ENCODE results near the gene PTF1A. TPM values are rescaled to one million over a fixed set of nuclear protein-coding genes. Genes with fewer than 3 reads are reported as not detected.

The PTF1A gene
- total RNA-seq, 1 donor from 2014 or later: not detected

DNA sequence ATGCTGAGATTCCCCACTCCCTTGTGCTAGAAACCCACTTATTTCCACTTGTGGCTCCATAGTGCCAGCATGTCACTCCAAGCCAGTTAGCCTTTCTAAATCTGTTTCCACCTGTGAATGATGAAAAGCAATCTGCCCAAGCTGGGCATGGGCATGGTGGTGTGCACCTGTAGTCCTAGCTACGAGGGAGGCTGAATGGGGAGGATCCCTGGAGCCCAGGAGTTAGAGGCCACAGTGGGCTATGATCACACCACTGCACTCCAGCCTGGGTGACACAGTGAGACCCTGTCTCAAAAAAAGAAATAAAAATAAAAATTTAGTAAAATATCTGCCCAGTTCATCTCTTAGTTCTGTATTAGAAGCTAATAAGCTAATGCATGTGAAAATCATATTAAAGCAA lies 5.0 kb upstream of the PTF1A start:
- DNase-seq (ENCODE audit: low read depth): no peak

DNA sequence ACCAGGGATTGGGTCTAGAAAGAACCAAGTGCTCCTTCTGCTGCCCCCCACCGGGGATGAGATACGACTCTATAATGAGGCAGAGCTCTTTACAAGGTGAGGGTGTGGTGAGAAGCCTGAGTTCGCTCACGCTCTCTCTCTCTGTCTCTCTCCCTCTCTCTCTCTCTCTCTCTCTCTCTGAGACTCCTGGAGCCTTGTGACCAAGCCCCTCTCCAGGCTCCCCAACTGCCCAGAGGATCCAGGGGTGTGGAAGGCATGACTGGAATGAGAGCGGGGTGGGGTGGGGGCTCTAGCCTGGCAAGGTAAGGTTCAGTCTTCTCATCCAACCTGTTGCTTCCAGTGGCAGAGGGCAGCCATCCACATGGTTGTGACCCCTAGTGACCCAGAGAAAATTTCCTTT lies 3.1 kb upstream of the PTF1A start:
- DNase-seq (ENCODE audit: low read depth): no peak

DNA sequence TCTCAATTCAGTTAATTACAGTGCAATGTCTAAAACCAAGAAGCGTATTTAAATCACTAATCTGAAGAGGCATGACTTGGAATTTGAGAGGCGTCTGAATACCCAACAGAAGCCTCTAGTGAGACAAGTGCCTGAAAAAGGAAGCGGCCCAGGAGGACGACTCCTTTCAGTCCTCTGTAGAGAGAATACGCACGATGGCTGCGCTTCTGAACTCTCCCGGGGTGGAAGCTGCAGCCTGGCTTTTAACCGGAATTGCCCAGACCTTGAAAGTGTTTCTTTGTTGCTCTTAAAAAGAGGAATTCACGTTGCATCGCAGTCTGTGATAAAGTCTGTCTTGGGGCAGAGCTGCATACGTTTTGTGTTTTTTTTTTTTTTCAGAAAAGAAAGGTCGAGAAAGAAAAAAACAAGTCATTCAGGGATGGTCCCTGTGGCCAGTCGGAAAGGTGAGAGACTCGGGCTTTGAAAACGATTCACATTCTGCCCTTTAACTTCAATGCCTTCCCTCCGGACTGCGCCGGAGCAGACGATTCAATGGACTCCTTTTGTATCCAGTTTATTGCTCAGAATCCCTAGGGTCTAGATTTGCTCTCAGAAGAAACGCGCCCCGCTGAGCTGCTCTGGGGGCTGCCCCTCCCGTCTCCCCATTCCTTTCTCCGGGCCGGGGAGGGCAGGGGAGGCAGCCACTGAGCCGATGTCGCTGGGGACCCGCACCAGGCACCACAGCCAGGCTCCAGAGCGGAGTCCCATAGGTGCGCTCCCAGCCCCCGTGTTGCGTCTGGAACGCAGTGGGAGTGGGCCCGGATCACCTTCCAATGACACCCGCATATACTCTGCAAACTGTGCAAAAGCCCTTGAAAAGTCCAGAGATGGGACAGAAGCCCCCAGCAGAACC lies 994 bp upstream of the PTF1A start:
- DNase-seq (ENCODE audit: low read depth): no peak

DNA sequence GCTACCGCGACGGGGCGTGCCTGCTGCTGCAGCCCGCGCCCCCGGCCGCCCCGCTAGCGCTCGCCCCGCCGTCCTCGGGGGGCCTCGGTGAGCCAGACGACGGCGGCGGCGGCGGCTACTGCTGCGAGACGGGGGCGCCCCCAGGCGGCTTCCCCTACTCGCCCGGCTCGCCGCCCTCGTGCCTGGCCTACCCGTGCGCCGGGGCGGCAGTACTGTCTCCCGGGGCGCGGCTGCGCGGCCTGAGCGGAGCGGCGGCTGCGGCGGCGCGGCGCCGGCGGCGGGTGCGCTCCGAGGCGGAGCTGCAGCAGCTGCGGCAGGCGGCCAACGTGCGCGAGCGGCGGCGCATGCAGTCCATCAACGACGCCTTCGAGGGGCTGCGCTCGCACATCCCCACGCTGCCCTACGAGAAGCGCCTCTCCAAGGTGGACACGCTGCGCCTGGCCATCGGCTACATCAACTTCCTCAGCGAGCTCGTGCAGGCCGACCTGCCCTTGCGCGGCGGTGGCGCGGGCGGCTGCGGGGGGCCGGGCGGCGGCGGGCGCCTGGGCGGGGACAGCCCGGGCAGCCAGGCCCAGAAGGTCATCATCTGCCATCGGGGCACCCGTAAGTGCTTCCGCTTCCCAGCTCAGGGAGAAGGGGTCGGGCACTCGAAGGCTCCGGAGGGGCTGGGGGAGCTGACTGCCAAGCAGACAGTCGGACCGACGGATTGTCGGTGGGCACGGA lies 761 bp downstream of the PTF1A start:
- DNase-seq (ENCODE audit: low read depth): no peak

DNA sequence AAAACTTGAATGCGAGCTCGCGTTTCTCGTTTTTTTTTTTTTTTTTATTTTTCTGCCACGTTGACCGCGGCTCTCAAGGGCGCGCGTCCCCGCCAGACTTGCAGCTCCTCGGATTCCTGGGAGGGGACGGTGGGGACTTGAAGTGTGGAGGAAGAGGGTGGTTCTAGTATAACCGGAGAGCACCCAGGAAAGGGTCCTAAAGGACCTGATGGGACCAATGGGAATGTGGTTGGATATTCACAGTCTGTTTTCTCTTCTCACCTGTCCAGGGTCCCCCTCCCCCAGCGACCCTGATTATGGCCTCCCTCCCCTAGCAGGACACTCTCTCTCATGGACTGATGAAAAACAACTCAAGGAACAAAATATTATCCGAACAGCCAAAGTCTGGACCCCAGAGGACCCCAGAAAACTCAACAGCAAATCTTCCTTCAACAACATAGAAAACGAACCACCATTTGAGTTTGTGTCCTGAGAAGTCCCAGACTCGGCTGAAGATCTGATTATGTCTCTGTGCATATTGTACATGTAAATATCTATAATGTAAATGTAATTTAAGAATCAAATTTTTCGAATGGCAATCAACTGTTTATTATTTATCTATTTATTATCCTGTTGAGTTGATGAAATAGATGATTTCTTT lies 1.4 kb downstream of the PTF1A start:
- DNase-seq (ENCODE audit: low read depth): no peak

DNA sequence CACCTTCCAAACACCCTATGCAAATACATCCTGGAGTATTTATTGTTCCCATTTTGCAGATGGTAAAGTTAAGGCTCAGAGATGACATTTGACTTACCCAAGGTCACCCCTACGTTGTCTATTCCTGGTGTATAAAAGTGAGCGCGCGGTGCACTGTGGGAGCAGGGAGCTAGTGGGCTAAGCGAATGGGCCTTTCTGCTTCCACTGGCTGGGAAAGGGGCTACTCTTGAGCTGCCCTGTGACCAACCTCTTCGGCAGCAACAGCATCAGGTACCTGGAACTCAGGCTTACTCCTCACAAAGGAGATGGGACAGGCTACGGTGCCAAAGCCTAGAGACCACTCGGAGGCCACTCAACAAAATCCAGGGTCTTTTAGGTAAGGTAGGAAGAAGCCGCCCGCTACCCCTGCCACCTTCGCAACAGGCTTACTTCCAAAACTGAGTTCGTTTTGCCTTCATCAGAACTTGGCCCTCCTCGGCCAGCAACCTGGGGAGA lies 2.4 kb downstream of the PTF1A start:
- DNase-seq (ENCODE audit: low read depth): no peak

DNA sequence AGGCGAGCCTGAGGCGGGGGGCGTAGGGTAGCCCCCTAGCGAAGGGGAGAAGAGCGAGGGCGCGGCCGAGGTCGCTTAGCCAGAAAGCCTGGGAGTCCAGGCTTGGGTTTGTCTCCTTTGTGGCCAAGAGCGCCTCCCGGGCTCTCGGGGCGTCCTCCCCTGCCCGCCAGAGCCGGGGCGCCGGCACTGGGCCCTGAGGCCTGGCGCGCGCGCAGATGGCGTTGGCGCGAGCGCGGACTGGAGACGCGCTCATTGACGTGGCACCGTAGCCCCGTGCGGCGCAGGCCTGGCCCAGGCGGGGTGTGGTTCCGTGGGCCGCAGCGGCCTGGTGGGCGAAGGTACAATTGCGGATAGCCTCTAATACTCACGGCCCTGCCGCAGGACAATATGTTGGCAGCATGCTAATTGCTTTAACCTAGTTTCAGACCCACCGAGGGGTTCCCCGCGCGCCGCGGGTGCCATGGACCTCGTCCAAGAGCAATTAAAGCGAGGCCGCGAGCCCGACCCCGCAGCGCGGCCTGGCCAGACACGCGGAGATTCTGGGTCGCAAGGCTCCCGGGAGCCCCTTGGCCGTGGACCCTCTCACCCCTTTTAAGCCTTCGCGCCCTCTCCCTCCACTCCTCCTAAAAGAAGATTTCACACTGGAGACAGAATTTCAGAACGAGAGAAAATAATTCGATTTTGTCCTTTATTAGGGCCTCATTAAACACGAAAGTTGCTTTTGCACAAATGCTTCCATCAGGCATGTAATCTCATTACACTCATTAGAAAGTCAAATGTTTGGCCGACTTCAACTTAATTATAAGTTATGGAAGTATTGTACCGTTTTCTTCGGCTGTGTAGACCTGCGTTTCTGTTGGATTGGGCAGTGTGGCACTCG lies 3.1 kb downstream of the PTF1A start:
- no peak for DNase-seq (ENCODE audit: low read depth)

DNA sequence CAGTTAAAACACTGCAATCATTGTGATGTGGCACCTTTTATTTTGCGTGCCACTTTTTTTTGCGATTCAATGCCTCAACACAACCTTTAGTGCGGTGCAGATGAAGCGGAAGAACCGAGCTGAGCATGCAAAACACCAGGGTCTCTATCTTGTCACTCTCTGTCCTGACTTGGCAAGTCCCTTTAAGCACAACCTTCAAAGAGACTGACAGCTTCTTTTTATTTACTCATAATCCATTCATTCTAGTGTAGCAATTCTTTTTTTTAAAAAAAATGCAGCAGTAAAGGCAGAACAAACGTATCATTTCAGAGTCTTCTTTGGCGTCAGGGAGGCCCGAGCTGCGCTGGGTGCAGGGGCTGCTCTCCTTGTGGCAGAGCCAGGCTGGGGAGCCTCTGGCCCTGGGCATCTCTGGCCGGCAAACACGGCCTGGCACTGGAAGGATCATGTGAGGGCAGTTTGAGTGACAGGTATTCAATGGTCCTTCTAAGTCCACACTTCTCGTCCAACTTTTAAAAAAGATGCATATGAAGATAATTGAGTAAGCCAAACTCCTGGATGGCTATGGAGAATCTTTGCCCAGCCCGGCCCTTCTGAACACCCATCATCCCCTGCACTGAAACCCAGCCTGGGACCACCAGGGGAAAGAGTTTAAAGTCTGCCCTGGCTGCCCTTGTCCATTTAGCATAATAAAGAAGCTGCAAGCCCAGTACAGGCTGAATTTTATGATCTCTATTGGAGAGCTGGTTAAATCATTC lies 3.9 kb downstream of the PTF1A start:
- no peak for DNase-seq (ENCODE audit: low read depth)

DNA sequence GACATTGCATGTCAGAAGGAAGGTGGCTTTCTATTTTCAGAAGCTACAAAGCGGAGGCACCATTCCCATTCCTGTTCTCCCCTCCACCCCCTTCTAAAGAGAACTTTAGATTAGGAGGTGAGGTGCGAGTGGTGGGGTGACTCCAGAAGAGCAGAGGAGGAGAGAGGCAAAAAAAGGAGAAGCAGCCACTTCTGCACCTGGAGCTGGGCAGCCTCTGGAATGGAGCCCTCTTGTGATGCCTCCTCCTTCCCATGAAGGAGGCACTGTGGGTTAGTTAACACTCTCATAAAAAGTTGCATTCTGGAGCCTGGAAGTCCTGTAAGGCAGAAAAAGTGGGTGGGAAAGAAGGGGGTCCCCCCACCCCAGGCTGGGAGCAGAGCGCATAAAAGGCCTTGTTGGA lies 4.8 kb downstream of the PTF1A start:
- no peak for DNase-seq (ENCODE audit: low read depth)

DNA sequence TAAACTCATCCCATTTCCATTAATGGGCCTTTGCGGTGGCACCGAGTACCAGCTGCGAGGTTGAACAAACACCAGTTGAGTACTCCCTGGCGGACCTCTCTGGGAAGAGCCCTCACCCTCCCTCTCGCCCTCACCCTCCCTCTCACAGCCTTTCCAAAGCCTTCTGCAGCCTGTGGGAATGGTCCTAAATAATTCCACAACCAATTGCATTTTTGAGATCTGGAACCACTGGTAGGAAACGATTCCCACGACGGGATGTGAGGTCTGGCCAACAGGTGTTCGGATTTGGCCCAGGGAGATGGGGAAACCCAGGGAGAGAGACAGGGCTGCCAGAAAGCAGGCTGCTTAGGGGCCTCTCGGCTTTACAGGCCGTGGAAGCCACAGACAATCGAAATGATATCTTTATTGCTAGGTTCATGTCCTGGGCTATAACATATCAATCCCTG lies 5.3 kb downstream of the PTF1A start:
- no peak for DNase-seq (ENCODE audit: low read depth)

DNA sequence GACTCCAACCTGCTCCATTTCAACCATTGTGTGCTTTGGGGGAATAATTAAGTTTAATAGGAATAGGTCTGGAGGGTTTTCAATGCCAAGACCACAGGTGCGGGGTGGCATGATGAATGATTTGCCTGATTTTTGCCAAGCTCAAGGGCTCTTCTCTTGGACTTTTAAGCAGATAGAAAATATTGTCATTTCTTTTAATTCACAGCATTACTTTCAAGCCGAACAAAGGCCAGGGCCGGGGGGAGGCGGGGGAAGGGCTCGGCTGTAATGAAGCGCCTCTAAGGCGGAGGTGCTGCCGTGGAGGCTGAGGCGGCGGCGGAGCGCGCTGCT lies 6.5 kb downstream of the PTF1A start:
- DNase-seq (ENCODE audit: low read depth): no peak

DNA sequence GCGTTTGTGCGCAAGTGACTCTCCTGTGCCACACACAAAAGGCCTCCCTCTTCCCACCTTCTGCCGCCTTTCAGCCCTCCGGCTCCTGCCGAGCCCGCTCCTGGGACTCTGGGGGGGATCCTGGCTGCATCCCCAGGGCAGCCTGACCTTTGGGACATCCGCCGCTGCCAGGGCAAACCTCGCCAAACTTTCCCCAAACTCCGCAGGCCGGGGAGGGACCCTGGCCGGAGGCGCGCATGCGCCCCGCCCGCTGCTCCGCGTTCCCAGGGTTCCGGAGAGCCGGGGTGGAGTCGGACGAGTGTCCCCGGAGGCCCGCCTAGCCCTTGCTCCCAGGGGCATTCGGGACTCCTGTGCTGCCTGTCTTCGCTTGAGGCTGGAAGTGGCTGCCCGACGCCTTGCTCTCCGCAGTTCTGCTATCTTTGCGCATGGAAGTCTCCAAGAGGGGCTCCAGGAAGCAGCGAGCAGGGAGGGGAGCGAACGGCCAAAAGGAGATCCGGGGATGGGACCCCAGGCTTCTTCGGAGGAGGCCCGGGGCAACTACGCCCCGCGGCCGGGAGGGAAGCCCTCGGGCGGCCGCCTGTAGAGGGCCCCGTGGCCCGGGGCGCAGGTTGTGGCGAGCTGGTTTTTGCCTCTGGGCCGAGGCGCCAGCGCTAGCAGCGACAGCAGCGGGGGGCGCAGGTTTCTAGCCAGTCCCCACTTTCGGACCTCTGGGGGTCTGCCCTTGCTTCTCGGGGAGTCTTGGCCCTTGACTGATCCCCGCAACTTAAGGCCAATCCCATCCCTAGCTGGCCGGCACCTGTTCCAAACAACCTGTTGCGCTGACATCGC lies 7.0 kb downstream of the PTF1A start:
- no peak for DNase-seq (ENCODE audit: low read depth)

DNA sequence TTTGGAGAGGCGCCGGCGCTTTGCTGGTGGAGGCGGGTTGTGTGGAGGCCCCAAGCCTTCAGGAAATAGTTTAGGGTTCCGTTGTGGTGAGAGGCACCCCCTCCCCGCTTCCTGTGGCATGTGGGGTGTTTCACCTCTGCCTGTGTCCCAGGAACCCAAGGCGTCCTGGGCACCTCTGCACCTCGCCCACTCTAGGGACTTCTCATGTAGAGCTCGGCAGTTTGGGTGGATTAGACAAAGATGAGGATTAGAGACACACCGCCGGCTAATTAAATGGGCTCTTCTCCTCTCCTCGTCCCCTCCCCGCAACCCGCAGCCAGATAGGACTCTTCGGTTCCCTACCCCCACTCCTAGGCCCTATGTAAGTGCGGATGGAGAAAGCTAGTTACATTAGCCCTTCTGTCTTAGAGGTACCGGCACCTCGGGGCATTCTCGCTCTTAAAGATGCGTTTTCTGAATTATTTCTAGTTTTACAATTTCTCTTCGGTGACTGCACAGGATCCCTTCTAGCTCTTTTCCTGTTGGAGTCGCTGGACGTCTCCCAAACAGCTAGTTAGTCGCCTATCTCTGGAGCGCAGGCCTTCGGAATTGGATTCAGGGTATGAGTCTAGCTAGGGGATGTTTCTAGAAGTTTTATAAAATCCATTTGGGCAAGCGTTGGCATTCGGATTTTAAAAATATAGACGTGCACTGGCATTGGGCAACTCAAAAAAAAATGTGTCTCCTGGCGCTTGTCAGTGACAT lies 7.8 kb downstream of the PTF1A start:
- DNase-seq (ENCODE audit: low read depth): no peak

DNA sequence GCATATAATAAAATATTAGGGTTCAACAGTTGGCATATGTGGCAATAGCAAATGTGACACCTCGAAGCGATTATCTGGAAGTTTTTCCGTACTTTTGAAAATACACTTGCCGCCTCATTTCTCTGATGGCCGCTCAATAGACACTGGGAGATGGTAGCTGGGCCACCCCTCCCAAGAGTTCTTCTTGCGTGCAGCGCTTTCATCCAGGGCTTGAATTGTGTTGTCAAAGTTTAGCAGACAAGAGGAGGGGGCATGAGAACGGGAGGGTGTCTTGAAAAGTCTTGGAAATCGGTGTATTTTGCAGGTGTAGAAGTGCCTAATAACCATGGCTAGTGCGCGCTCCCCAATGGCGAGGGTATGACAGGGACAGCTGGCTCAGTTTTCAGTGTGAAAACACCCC lies 8.5 kb downstream of the PTF1A start:
- DNase-seq (ENCODE audit: low read depth): no peak

DNA sequence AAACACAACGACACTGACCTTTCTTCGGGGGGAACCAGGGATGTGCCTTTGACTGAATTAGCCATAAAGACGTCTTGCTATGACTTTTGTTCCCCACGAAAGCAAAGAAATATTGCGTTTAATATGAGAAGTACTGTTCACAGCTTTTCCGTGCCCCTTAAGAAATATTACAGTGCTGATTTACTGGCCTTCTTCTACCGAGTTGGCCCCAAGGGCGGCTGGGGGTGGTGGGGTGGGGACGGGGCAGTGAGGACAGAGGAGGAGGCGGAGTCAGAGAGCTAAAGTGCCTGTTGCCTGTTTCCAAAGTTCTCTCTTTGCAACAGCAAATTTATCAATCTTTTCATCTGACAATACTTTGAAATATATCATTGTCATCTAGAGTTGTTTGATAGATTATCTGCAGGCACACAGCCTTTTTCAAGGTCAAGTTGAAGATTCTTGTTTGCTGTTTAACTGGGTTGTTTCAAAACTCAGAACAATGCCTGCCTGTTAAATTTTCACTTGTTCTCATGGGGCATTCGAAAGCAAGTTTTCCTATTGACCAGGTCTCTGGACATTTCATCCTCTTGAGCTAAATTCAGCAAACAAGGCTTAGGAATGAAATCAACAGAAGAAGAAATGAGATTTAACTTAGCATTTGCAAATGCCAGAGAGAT lies 9.0 kb downstream of the PTF1A start:
- DNase-seq (ENCODE audit: low read depth): no peak

DNA sequence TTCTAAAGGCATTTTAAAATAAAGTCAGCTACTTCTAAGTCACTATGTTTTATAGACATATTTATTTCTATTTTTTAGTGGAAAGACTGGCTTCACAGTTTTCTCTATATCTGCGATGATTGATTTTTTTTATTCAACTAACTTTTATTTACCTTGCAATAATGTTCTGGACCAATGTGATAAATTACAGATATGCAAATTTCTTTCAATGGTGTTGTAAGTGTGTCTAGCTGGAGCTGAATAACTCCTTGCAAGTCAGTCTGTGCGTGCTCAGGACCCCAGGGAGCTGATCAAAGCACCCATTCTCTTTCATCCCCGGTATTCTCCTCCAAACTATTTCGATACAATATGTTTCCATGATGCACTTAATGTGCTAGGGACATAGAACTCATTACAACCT lies 9.7 kb downstream of the PTF1A start:
- no peak for DNase-seq (ENCODE audit: low read depth)

DNA sequence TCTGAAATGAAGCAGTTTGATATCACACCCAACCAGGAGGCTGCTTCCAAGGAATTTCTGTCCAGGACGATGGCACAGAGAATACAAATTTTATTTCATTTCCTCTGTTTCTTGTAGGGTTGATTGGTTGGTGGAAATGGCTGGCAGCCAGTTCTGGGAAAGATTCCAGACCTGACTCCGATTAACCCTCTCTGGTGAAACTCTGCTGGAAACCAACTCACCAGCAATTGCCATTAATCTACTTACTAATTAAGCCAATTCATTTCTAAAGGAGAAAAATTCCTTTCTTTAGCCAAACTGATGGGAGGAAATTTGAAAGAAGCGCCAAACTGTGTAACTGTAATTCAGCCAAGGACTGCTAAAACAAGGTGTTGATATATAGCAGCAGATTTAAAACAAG lies 10.7 kb downstream of the PTF1A start:
- no peak for DNase-seq (ENCODE audit: low read depth)

DNA sequence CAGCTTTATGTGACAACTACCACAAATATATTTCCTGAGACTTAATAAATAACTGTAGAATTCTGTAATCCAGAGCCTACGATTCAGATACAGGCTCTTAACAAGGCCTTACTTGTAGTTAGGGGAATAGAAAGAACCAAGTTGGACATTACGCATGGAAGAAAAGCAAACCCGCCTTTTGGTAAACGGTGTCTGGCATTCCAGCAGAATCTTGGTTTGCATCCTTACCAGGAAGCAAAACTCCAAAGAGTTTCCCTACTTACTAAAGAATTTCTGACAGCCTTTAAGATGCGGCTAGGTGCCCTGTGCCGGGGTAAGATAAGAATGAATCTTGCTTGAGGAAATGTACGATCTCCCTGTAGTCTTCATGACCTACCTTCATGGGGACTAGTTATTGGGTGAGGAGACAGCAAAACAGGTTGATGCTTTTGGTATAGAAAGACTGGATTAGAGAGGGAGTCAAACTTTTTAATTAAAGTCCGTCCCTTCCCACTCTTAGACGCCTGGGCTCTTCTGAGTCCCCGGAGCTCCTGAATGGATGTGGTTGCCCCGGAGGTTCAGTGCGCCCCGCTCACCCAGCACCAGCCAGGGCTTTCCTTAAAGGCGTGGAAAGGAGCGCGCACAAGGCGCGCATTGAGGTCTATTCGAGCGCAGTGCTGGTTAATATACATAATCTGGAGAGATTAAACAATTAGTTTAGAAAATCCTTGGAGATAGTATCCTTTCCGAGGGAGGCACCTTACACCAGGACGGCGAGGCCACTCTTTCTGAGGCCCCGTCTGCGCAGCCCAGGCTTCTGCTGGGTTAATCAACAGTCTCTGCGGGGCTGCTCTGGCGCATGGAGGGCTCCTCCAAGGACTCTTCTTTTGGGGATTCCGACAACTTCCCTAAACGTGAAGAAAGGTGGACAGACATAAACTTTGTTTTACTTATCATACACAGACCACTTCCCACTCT lies 11.5 kb downstream of the PTF1A start:
- DNase-seq (ENCODE audit: low read depth): no peak

Measured in renal cortical epithelial cell (primary cell).